HG03571 (cell line): ENCODE measurements around the gene BAG5.
"Not testable (repeated sequence)": the region's sequence is repeated elsewhere in the genome, so short reads cannot be mapped to it uniquely, and the experiment has no call there.

Experiments
- ATAC-seq: cut with Tn5 transposase; IDR thresholded peaks from one replicate; pipeline ENCODE4 v1.9.1; 2021; ENCODE audit not compliant: unreplicated experiment

The BAG5 gene

GRCh38 chr14:103512701-103513611, 49.5 kb downstream of the BAG5 start:
- ATAC-seq = no peak

- ATAC-seq = not testable (repeated sequence)
These were observed 50.3 kb downstream of the BAG5 start for GRCh38 chr14:103512180-103512579.

- ATAC-seq = no peak
These were observed 51.4 kb downstream of the BAG5 start for GRCh38 chr14:103510724-103511693.

GRCh38 chr14:103509864-103510723, 52.4 kb downstream of the BAG5 start:
- ATAC-seq = no peak

GRCh38 chr14:103508521-103509329, 53.7 kb downstream of the BAG5 start:
- ATAC-seq = no peak

GRCh38 chr14:103507751-103508150, 54.7 kb downstream of the BAG5 start:
- no peak for ATAC-seq
